AG09309 (cell line): ENCODE data around the gene ST6GAL1.

Experiments
- DNase-seq: peaks from one replicate; pipeline ENCODE4 v3.0.0-alpha.2; 2010; ENCODE audit warnings: low read depth
- H3K4me3 ChIP-seq: 2 replicates; pipeline ENCODE4 v1.5.1; 2011; ENCODE audit warnings: mild to moderate bottlenecking, low read depth, low read length, moderate library complexity; ENCODE audit not compliant: control insufficient read depth
- CTCF ChIP-seq: IDR thresholded peaks from 2 replicates; pipeline ENCODE4 v1.5.1; 2011; ENCODE audit warnings: mild to moderate bottlenecking, low read depth, low read length, inconsistent platforms; ENCODE audit not compliant: insufficient read depth, control insufficient read depth; ENCODE audit errors: missing control alignments

The ST6GAL1 gene

GRCh38 chr3:186955898-186956696 is 25.8 kb downstream of the ST6GAL1 start:
- no peak for TF ChIP-seq CTCF
- no peak for DNase-seq
- no peak overlapping the region for H3K4me3 ChIP-seq

GRCh38 chr3:186959029-186959624 is 28.8 kb downstream of the ST6GAL1 start:
- TF ChIP-seq CTCF: no peak
- no peak for DNase-seq
- H3K4me3 ChIP-seq: no peak overlapping the region

- TF ChIP-seq CTCF: no peak
- no peak for DNase-seq
Measured at GRCh38 chr3:186960347-186960746, 30.0 kb downstream of the ST6GAL1 start.

GRCh38 chr3:186962445-186962844 is 32.1 kb downstream of the ST6GAL1 start:
- no peak for TF ChIP-seq CTCF
- DNase-seq: no peak
- H3K4me3 ChIP-seq: no peak overlapping the region

More at GRCh38 chr3:186960347-186960746, 30.0 kb downstream of the ST6GAL1 start:
- H3K4me3 ChIP-seq: no peak overlapping the region

- no peak overlapping the region for H3K4me3 ChIP-seq
- TF ChIP-seq CTCF: no peak
- DNase-seq: no peak
Measured at GRCh38 chr3:186963636-186964035, 33.3 kb downstream of the ST6GAL1 start.

GRCh38 chr3:186964071-186964470 is 33.7 kb downstream of the ST6GAL1 start:
- H3K4me3 ChIP-seq: no peak overlapping the region
- no peak for TF ChIP-seq CTCF
- no peak for DNase-seq
